HG03442 (cell line): ENCODE measurements around the gene IRX1.

Source experiments
- ATAC-seq: cut with Tn5 transposase; IDR thresholded peaks from one replicate; pipeline ENCODE4 v1.9.1; 2021; ENCODE audit warnings: mild to moderate bottlenecking, moderate library complexity; ENCODE audit not compliant: unreplicated experiment

IRX1 gene

DNA sequence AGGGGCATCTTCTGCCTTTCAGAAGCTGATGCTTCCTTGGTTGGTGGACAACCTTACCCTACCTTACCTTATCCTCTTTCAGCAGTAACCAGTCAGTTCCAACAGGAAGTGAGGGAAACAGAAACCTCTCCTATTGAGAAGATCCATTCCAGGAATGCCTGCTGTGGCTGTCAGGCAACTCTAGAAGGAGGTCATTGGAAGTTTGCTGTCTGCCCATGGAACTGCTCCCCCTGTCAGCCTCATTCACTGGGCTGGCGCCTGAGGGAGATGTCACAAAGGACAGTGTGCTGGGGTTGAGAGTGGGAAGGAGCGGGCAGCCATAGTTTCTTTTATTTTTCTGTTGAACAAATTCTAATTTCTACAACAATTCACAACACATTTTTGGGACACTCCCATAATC is 54.7 kb downstream of the IRX1 start:
- ATAC-seq, result no peak

DNA sequence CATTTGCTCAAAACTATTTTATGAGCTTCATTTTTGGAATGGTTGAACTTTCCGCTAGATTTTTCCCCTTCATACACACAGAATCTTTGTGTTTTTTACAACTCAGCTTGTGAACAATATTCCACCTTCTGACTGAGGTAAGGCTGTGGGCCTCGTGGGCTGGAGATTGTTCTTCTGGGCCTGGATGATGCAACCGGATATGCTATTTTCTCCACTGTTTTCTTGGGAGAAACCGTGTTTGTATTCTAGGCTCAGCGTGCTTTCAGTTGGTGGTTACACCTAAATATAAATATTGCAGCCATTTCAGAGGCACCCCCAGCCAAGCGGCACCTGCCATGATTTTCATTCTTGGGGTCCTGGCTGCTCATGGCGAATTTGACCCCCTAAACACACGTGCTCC is 55.2 kb downstream of the IRX1 start:
- no peak for ATAC-seq
